HepG2 (cell line): ENCODE results near the gene CXCR2. TPM values are rescaled to one million over a fixed set of nuclear protein-coding genes. Genes with fewer than 3 reads are reported as not detected.

ENCODE experiments used
- ATAC-seq: fragments of 200-7000 bp; cut with Tn5 transposase; 3 replicates; pipeline ENCODE4 v1.9.1; 2020; ENCODE audit warnings: mild to moderate bottlenecking, moderate library complexity
- BruUV-seq: library from RNA; stranded (reverse); fragments of 400-500 nt; replicated peaks from 2 replicates; lab custom pipeline; 2021; lab: Mats Ljungman, UMichigan
- CTCF ChIA-PET: fragments of 300-600 bp; formaldehyde crosslinking; extraction: SDS; loops from one replicate; lab custom pipeline; 2021; ENCODE audit warnings: low total read pairs, inconsistent platforms, low intra/inter-chr PET ratio; lab: Yijun Ruan, JAX
- POLR2A ChIA-PET: fragments of 350-600 bp; sonication (Branson Sonifier 250); formaldehyde crosslinking; loops from one replicate; lab custom pipeline; 2020; ENCODE audit warnings: antibody characterized with exemption, inconsistent platforms; lab: Yijun Ruan, JAX
- DNase-seq: peaks from one replicate; pipeline ENCODE4 v3.0.0-alpha.2; 2015; ENCODE audit warnings: low spot score
- FAIRE-seq: peaks from 3 replicates; lab custom pipeline; 2011; peaks lifted over from hg19 to GRCh38; lab: Jason Lieb, UNC
- H2AFZ ChIP-seq: one replicate; pipeline ENCODE4 v1.6.1; 2011; ENCODE audit warnings: low read length, inconsistent platforms
- H3K27ac ChIP-seq: fragments of 300-600 bp; 3 replicates; pipeline ENCODE4 v1.8.0; 2011; ENCODE audit warnings: mixed run types, mild to moderate bottlenecking, mixed read lengths, low read length, inconsistent platforms; ENCODE audit not compliant: insufficient read depth; ENCODE audit errors: extremely low read length
- H3K27me3 ChIP-seq, 2 experiments: fragments of 200-600 bp in 1 of 2; 2 replicates in 1 of 2; 3 replicates in 1 of 2; pipeline versions ENCODE4 v1.6.0 to v1.8.0; 2011; ENCODE audit warnings: low read length in 2 of 2, mild to moderate bottlenecking in 2 of 2, moderate library complexity in 2 of 2, inconsistent platforms in 1 of 2; ENCODE audit not compliant: insufficient read depth in 2 of 2, control insufficient read depth in 1 of 2
- H3K36me3 ChIP-seq, 2 experiments: fragments of 200-600 bp in 1 of 2; replicated peaks in 1 of 2; 2 replicates in 1 of 2; 3 replicates in 1 of 2; pipeline versions ENCODE4 v1.5.1 to v1.8.0; 2011; ENCODE audit warnings: low read length in 2 of 2, inconsistent platforms in 1 of 2; ENCODE audit not compliant: insufficient read depth in 2 of 2, control insufficient read depth in 1 of 2
- H3K4me1 ChIP-seq: 2 replicates; pipeline ENCODE4 v1.5.1; 2012; ENCODE audit warnings: low read length, inconsistent platforms; ENCODE audit not compliant: insufficient read depth
- H3K4me2 ChIP-seq: 2 replicates; pipeline ENCODE4 v1.6.0; 2011; ENCODE audit warnings: low read depth, low read length, inconsistent platforms
- H3K4me3 ChIP-seq, 3 experiments: fragments of 200-600 bp in 1 of 3; sonication (generic), shearing (Covaris generic) in 1 of 3; replicated peaks in 1 of 3; 2 replicates each; pipeline ENCODE4 v1.5.1; 2011 to 2016; ENCODE audit warnings: low read length in 3 of 3, inconsistent platforms in 2 of 3, low read depth in 2 of 3, mild to moderate bottlenecking in 2 of 3, control low read depth in 1 of 3, mixed read lengths in 1 of 3; ENCODE audit not compliant: insufficient read depth in 1 of 3
- H3K79me2 ChIP-seq: one replicate; pipeline ENCODE4 v1.6.1; 2011; ENCODE audit warnings: low read length, inconsistent platforms; ENCODE audit not compliant: insufficient read depth
- H3K9ac ChIP-seq: 2 replicates; pipeline ENCODE4 v1.6.0; 2011; ENCODE audit warnings: mild to moderate bottlenecking, low read depth, low read length, inconsistent platforms; ENCODE audit not compliant: insufficient read depth
- H3K9me3 ChIP-seq: 2 replicates; pipeline ENCODE4 v1.5.1; 2012; ENCODE audit warnings: mild to moderate bottlenecking, low read length
- H4K20me1 ChIP-seq: 2 replicates; pipeline ENCODE4 v1.6.0; 2011; ENCODE audit warnings: inconsistent platforms, mild to moderate bottlenecking, low read length, moderate library complexity; ENCODE audit not compliant: insufficient read depth
- FLYWCH1 ChIP-seq: sonication (generic); formaldehyde crosslinking; IDR thresholded peaks from 2 replicates; pipeline ENCODE4 v1.8.1; 2023; ENCODE audit warnings: mild to moderate bottlenecking, missing genetic modification reagents
- FOXP1 ChIP-seq, 2 experiments: fragments of 450-650 bp in 1 of 2; IDR thresholded peaks; 2 replicates each; pipeline ENCODE4 v1.6.1; 2017 to 2018; ENCODE audit warnings: antibody characterized with exemption in 1 of 2
- GABPA ChIP-seq, 2 experiments: IDR thresholded peaks; 2 replicates each; pipeline ENCODE4 v1.6.1; 2011 to 2016; ENCODE audit warnings: low read depth in 2 of 2, low read length in 1 of 2, missing biosample characterization in 1 of 2, missing genetic modification characterization in 1 of 2
- KDM5A ChIP-seq: fragments of 200-600 bp; sonication (generic); IDR thresholded peaks from 2 replicates; pipeline ENCODE4 v1.7.0; 2018; ENCODE audit warnings: antibody characterized with exemption, mild to moderate bottlenecking, low read length, borderline replicate concordance
- KMT2A ChIP-seq: sonication (generic); formaldehyde crosslinking; IDR thresholded peaks from 2 replicates; pipeline ENCODE4 v1.4.0; 2020; ENCODE audit warnings: missing genetic modification reagents
- PCBP2 ChIP-seq: fragments of 200-400 bp; formaldehyde crosslinking; optimal IDR thresholded peaks from 2 replicates; pipeline ENCODE3; 2018; ENCODE audit warnings: low read length, low read depth; ENCODE audit not compliant: poor library complexity, severe bottlenecking
- SALL1 ChIP-seq: sonication (generic); formaldehyde crosslinking; IDR thresholded peaks from 2 replicates; pipeline ENCODE4 v1.8.0; 2022; ENCODE audit warnings: mild to moderate bottlenecking, missing genetic modification reagents
- SCMH1 ChIP-seq: sonication (generic); formaldehyde crosslinking; IDR thresholded peaks from 2 replicates; pipeline ENCODE4 v1.9.0; 2021; ENCODE audit warnings: missing genetic modification reagents, mild to moderate bottlenecking, borderline replicate concordance
- ZFAT ChIP-seq: sonication (generic); formaldehyde crosslinking; conservative IDR thresholded peaks from 2 replicates; pipeline ENCODE4 v1.8.1; 2023; ENCODE audit warnings: missing genetic modification reagents, inconsistent platforms
- ZFX ChIP-seq: sonication (generic); formaldehyde crosslinking; IDR thresholded peaks from 2 replicates; pipeline ENCODE4 v1.4.0; 2020; ENCODE audit warnings: mild to moderate bottlenecking, low read depth, missing genetic modification reagents, moderate library complexity
- ZNF790 ChIP-seq: sonication (generic); formaldehyde crosslinking; IDR thresholded peaks from 2 replicates; pipeline ENCODE4 v1.8.0; 2022; ENCODE audit warnings: missing genetic modification reagents, mild to moderate bottlenecking, borderline replicate concordance
- ZSCAN9 ChIP-seq: IDR thresholded peaks from 2 replicates; pipeline ENCODE4 v1.6.1; 2016; ENCODE audit warnings: borderline replicate concordance
- WGBS: methylation state at CpG from one replicate; pipeline ENCODE4 v1.1.6; 2017; ENCODE audit warnings: low lambda C conversion rate; 5-methylcytosine and 5-hydroxymethylcytosine counted together
- in situ Hi-C: cut with HindIII; loops from 2 replicates; pipeline ENCODE4 v1.10.0; 2017; ENCODE audit warnings: low pct_unique_long_range_greater_than_20kb; ENCODE audit not compliant: extremely low pct_ligation_motif_present
- intact Hi-C: fragments of 100-400 bp; cut with micrococcal nuclease; formaldehyde crosslinking; loops from one replicate; pipeline ENCODE4 v1.10.0; 2022; ENCODE audit not compliant: unreplicated experiment
- polyA plus RNA-seq, 8 experiments: library from polyadenylated mRNA; depleted of rRNA in 3 of 8; stranded (reverse) in 7 of 8; unstranded in 1 of 8; fragments of >200 nt; fragmentation: Illumina TruSeq in 4 of 8; extraction: Trizol in 4 of 8; gene quantifications; 2 replicates each; pipeline versions ENCODE4 v1.2.1 to v1.2.3, GENCODE V29; 2011 to 2016; ENCODE audit warnings: low read depth in 4 of 8, missing spikeins in 1 of 8, mixed read lengths in 1 of 8; ENCODE audit not compliant: insufficient read depth in 1 of 8
- total RNA-seq, 5 experiments: library from RNA; depleted of rRNA; stranded (reverse); fragments of >200 nt; fragmentation: Illumina TruSeq; extraction: Trizol; gene quantifications; 2 replicates each; pipeline ENCODE4 v1.2.3, GENCODE V29; 2016; ENCODE audit warnings: low read depth in 1 of 5
- TF ChIP-seq, protein P1 (sequence below): sonication (generic); formaldehyde crosslinking; IDR thresholded peaks from 2 replicates; pipeline ENCODE4 v1.5.1; 2020; ENCODE audit warnings: missing genetic modification reagents, mild to moderate bottlenecking, borderline replicate concordance

CXCR2 gene
- total and polyA plus RNA-seq, 2 of the 13 experiments (the other 11 are each of a cell fraction or from before 2014, with no cell fraction given) = not detected

DNA sequence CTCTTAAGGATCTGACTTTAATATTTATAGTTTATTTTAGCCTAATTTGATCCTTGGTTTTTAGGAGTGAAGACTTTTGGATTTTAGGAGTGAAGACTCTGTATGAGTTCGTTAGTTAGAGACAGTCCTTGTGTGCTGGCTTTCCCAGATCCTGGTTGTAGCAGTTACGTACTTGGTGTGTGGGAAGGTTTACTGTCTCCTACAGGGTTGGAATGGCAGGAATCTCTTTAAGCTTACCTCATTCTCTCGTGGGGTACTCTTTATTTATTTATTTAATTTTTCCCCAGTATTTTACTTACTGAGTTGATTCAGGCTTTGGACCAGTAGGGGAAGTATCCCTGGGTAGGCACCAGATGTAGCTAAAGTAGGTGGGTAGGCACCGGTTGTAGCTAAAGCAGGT, 1.8 kb upstream of the CXCR2 start:
- no peak for FAIRE-seq
- BruUV-seq = no TSS peak
- Histone ChIP-seq H3K4me2 (no peak overlapping the region), H4K20me1 (no peaks in the 10 kb centered on the region)
- no peak for TF ChIP-seq ZFX (CRISPR knock-in tag)
- TF ChIP-seq KDM5A = no peak
- TF ChIP-seq, all 625 proteins: peak for 0
- in situ Hi-C loops = no loop called here
- POLR2A ChIA-PET = no interaction called here
- Histone ChIP-seq H3K4me1 (no peaks in the 10 kb centered on the region), H2AFZ (no peak overlapping the region), H3K27ac (no peak overlapping the region), H3K27me3 (peaks cover 1 to 39% of the 10 kb centered on the region in 2 experiments), H3K9me3 (no peaks in the 10 kb centered on the region), H3K36me3 (no peaks in the 10 kb centered on the region), H3K4me3 (no peak overlapping the region), H3K9ac (no peak overlapping the region), H3K79me2 (no peaks in the 10 kb centered on the region)
- intact Hi-C loops = no loop called here
- no peak for DNase-seq
- CTCF ChIA-PET = no interaction called here
- no peak for ATAC-seq
- 40% methylated on average over 4 of the region's 4 CpGs for WGBS

DNA sequence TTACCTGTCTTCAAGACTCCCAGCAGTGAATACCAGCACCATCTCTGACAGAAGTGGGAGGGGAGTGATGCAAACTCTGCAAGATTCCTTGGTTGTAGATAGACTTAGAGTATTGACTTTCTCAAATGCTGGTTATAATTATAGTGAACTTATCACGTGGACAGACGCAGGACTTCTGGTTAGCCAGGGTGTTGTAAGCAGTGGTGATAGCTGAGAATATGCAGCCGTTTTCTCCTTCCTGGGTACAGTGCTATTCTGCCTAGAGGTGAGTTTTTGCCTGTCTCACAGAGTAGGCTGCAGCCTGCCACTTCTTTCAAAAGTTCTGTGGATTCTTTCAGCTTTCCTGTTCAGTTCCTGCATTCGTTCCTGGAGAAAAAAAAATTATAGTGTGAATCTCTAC, 733 bp upstream of the CXCR2 start:
- Histone ChIP-seq H4K20me1 (no peaks in the 10 kb centered on the region), H3K79me2 (no peaks in the 10 kb centered on the region), H3K9me3 (no peaks in the 10 kb centered on the region), H3K4me2 (no peak overlapping the region), H2AFZ (no peak overlapping the region), H3K27me3 (peaks cover 1 to 39% of the 10 kb centered on the region in 2 experiments), H3K4me3 (no peak overlapping the region), H3K36me3 (no peaks in the 10 kb centered on the region), H3K4me1 (no peaks in the 10 kb centered on the region), H3K9ac (no peak overlapping the region), H3K27ac (no peak overlapping the region)
- ATAC-seq = no peak
- BruUV-seq = no TSS peak
- no peak for DNase-seq
- ChIA-PET POLR2A (no interaction called here), CTCF (no interaction called here)
- no peak for FAIRE-seq
- intact Hi-C loops (no loop called here), in situ Hi-C loops (no loop called here)
- TF ChIP-seq, protein P1, sequence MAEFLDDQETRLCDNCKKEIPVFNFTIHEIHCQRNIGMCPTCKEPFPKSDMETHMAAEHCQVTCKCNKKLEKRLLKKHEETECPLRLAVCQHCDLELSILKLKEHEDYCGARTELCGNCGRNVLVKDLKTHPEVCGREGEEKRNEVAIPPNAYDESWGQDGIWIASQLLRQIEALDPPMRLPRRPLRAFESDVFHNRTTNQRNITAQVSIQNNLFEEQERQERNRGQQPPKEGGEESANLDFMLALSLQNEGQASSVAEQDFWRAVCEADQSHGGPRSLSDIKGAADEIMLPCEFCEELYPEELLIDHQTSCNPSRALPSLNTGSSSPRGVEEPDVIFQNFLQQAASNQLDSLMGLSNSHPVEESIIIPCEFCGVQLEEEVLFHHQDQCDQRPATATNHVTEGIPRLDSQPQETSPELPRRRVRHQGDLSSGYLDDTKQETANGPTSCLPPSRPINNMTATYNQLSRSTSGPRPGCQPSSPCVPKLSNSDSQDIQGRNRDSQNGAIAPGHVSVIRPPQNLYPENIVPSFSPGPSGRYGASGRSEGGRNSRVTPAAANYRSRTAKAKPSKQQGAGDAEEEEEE (CRISPR knock-in tag) = no peak
- TF ChIP-seq FOXP1 (IDR thresholded peaks at IDR 0.05) (no peak), FOXP1 (CRISPR knock-in tag; IDR thresholded peaks at IDR 0.05) (no peak), ZSCAN9 (CRISPR knock-in tag) (no peak), KMT2A (no peak), SCMH1 (CRISPR knock-in tag) (no peak), SALL1 (no peak), PCBP2 (no peak), FLYWCH1 (CRISPR knock-in tag) (no peak), GABPA (IDR thresholded peaks at IDR 0.05; ENCODE audit: low read depth, low read length) (no peak), GABPA (CRISPR knock-in tag; IDR thresholded peaks at IDR 0.05; ENCODE audit: low read depth) (no peak), ZNF790 (CRISPR knock-in tag) (no peak), ZFAT (CRISPR knock-in tag) (no peak)
- WGBS = 4% methylated on average over 4 of the region's 4 CpGs
